A673 (cell line): ENCODE measurements around the gene MYLK3.

ENCODE experiments used
- CTCF ChIP-seq: fragments of 300-800, 200-600 bp; sonication (generic); conservative IDR thresholded peaks from 2 replicates; pipeline ENCODE4 v1.5.1; 2017; ENCODE audit warnings: low read depth, mild to moderate bottlenecking, antibody characterized with exemption, low read length, moderate library complexity, mixed read lengths
- EZH2 ChIP-seq: fragments of 200-600 bp; sonication (generic); IDR thresholded peaks from 2 replicates; pipeline ENCODE4 v1.6.1; 2017; ENCODE audit warnings: borderline replicate concordance, low read depth, mild to moderate bottlenecking, mixed read lengths, antibody characterized with exemption, low read length; ENCODE audit not compliant: poor library complexity, severe bottlenecking

GRCh38 chr16:46748775-46749705 is 896 bp upstream of the MYLK3 start:
- TF ChIP-seq EZH2 (no peak), CTCF (no peak)
